ENCODE data around the gene OBSCN. TPM values are rescaled to one million over a fixed set of nuclear protein-coding genes. Genes with fewer than 3 reads are reported as not detected.

The OBSCN gene
- total RNA-seq, 2 experiments from 2014 or later, result 29.5 to 45.2 TPM

GRCh38 chr1:228194921-228195812 lies 12.7 kb upstream of the OBSCN start:
- no peak for TF ChIP-seq EZH2phosphoT487 (IDR thresholded peaks at IDR 0.05; ENCODE audit: borderline replicate concordance, low read depth, low read length)
- TF ChIP-seq CTCF (conservative IDR thresholded peaks at IDR 0.05; ENCODE audit: low read length), result no peak
- Histone ChIP-seq H3K4me1 (ENCODE audit: insufficient read depth, low read length, poor library complexity, severe bottlenecking) (no peaks in the 10 kb centered on the region), H4K20me1 (ENCODE audit: insufficient read depth, low read length) (no peaks in the 10 kb centered on the region), H3K4me2 (ENCODE audit: low read length) (no peak overlapping the region), H3K27ac (ENCODE audit: low read depth, low read length, poor library complexity, severe bottlenecking) (no peak overlapping the region), H2AFZ (ENCODE audit: low read length) (no peak overlapping the region), H3K79me2 (ENCODE audit: insufficient read depth, low read depth, low read length) (no peaks in the 10 kb centered on the region), H3K9me2 (ENCODE audit: insufficient read depth, low read length) (no peaks in the 10 kb centered on the region), H3K9me3 (ENCODE audit: low read length) (peaks cover 16% of the 10 kb centered on the region; the same call in 1 of the 2 replicates), H3K36me3 (ENCODE audit: insufficient read depth, low read length) (no peaks in the 10 kb centered on the region), H3K4me3 (ENCODE audit: low read depth, low read length, poor library complexity, severe bottlenecking) (no peak overlapping the region)
- no peak for DNase-seq (ENCODE audit: low spot score)
- BruUV-seq (replicated peaks), result no TSS peak
- ChIA-PET POLR2A (no interaction called here), CTCF (ENCODE audit: unreplicated experiment) (no interaction called here)
- intact Hi-C loops (cut with micrococcal nuclease; ENCODE audit: unreplicated experiment), result no loop called here

GRCh38 chr1:228197555-228198147 lies 10.2 kb upstream of the OBSCN start:
- TF ChIP-seq CTCF (conservative IDR thresholded peaks at IDR 0.05; ENCODE audit: low read length), result no peak
- TF ChIP-seq EZH2phosphoT487 (IDR thresholded peaks at IDR 0.05; ENCODE audit: borderline replicate concordance, low read depth, low read length), result no peak
- no peak overlapping the region for H3K4me2 ChIP-seq (ENCODE audit: low read length)
- intact Hi-C loops (cut with micrococcal nuclease; ENCODE audit: unreplicated experiment), result no loop called here
- no peak overlapping the region for H3K27ac ChIP-seq (ENCODE audit: low read depth, low read length, poor library complexity, severe bottlenecking)
- POLR2A ChIA-PET, result no interaction called here
- DNase-seq (ENCODE audit: low spot score), result no peak
- no peaks in the 10 kb centered on the region for H3K36me3 ChIP-seq (ENCODE audit: insufficient read depth, low read length)
- no peak overlapping the region for H3K4me3 ChIP-seq (ENCODE audit: low read depth, low read length, poor library complexity, severe bottlenecking)
- peaks cover 20% of the 10 kb centered on the region; the same call in 1 of the 2 replicates for H3K9me3 ChIP-seq (ENCODE audit: low read length)
- CTCF ChIA-PET (ENCODE audit: unreplicated experiment), result no interaction called here
- BruUV-seq (replicated peaks), result no TSS peak
- H3K9me2 ChIP-seq (ENCODE audit: insufficient read depth, low read length), result no peaks in the 10 kb centered on the region
- no peaks in the 10 kb centered on the region for H3K79me2 ChIP-seq (ENCODE audit: insufficient read depth, low read depth, low read length)
- no peaks in the 10 kb centered on the region for H3K4me1 ChIP-seq (ENCODE audit: insufficient read depth, low read length, poor library complexity, severe bottlenecking)
- H4K20me1 ChIP-seq (ENCODE audit: insufficient read depth, low read length), result no peaks in the 10 kb centered on the region
- no peak overlapping the region for H2AFZ ChIP-seq (ENCODE audit: low read length)

Data from OCI-LY7 (cell line).